ENCODE results near the gene ZNF254.
A peak's percentile ranks its signal among the peaks of the same experiment; 100 is the strongest.
"Not testable (repeated sequence)": the region's sequence is repeated elsewhere in the genome, so short reads cannot be mapped to it uniquely, and the experiment has no call there.

Gene ZNF254

GRCh38 chr19:24072720-24073119 lies 14.3 kb upstream of the ZNF254 start:
- DNase-seq (ENCODE audit: low spot score) = no peak

- no peak for DNase-seq (ENCODE audit: low spot score)
These were observed 13.2 kb upstream of the ZNF254 start for GRCh38 chr19:24073807-24074206.

- DNase-seq (ENCODE audit: low spot score) = peak; percentile 79
These were observed 12.1 kb upstream of the ZNF254 start for GRCh38 chr19:24074720-24075454.

- DNase-seq (ENCODE audit: low spot score) = not testable (repeated sequence)
These were observed 11.5 kb upstream of the ZNF254 start for GRCh38 chr19:24075530-24075929.

GRCh38 chr19:24078680-24079079 lies 8.3 kb upstream of the ZNF254 start:
- no peak for DNase-seq (ENCODE audit: low spot score)

GRCh38 chr19:24081056-24081455 lies 5.9 kb upstream of the ZNF254 start:
- DNase-seq (ENCODE audit: low spot score) = no peak

GRCh38 chr19:24098359-24098758 lies 11.4 kb downstream of the ZNF254 start:
- no peak for DNase-seq (ENCODE audit: low spot score)

- no peak for DNase-seq (ENCODE audit: low spot score)
These were observed 12.8 kb downstream of the ZNF254 start for GRCh38 chr19:24099829-24100228.

- DNase-seq (ENCODE audit: low spot score) = not testable (repeated sequence)
These were observed 13.6 kb downstream of the ZNF254 start for GRCh38 chr19:24100597-24100996.

GRCh38 chr19:24101459-24102115 lies 14.6 kb downstream of the ZNF254 start:
- DNase-seq (ENCODE audit: low spot score) = no peak

GRCh38 chr19:24127601-24128000 lies 40.6 kb downstream of the ZNF254 start:
- no peak for DNase-seq (ENCODE audit: low spot score)

- peak; percentile 51 for DNase-seq (ENCODE audit: low spot score)
These were observed 53.1 kb downstream of the ZNF254 start for GRCh38 chr19:24140099-24140498.

GRCh38 chr19:24140591-24140990 lies 53.6 kb downstream of the ZNF254 start:
- no peak for DNase-seq (ENCODE audit: low spot score)

GRCh38 chr19:24141612-24142011 lies 54.6 kb downstream of the ZNF254 start:
- no peak for DNase-seq (ENCODE audit: low spot score)

- DNase-seq (ENCODE audit: low spot score) = no peak
These were observed 55.8 kb downstream of the ZNF254 start for GRCh38 chr19:24142771-24143170.

- DNase-seq (ENCODE audit: low spot score) = peak; percentile 20
These were observed 72.7 kb downstream of the ZNF254 start for GRCh38 chr19:24159707-24160106.

GRCh38 chr19:24166055-24166454 lies 79.1 kb downstream of the ZNF254 start:
- peak; percentile 1 for DNase-seq (ENCODE audit: low spot score)

- DNase-seq (ENCODE audit: low spot score) = no peak
These were observed 86.9 kb downstream of the ZNF254 start for GRCh38 chr19:24173882-24174281.

- DNase-seq (ENCODE audit: low spot score) = no peak
These were observed 90.7 kb downstream of the ZNF254 start for GRCh38 chr19:24177686-24178085.

- DNase-seq (ENCODE audit: low spot score) = no peak
These were observed 91.2 kb downstream of the ZNF254 start for GRCh38 chr19:24178207-24178606.

All from RKO (cell line).